Measurements from ENCODE around the gene TBC1D24. TPM values are rescaled to one million over a fixed set of nuclear protein-coding genes. Genes with fewer than 3 reads are reported as not detected.

TBC1D24 gene
- total RNA-seq, 1 donor = 11.9 TPM

DNA sequence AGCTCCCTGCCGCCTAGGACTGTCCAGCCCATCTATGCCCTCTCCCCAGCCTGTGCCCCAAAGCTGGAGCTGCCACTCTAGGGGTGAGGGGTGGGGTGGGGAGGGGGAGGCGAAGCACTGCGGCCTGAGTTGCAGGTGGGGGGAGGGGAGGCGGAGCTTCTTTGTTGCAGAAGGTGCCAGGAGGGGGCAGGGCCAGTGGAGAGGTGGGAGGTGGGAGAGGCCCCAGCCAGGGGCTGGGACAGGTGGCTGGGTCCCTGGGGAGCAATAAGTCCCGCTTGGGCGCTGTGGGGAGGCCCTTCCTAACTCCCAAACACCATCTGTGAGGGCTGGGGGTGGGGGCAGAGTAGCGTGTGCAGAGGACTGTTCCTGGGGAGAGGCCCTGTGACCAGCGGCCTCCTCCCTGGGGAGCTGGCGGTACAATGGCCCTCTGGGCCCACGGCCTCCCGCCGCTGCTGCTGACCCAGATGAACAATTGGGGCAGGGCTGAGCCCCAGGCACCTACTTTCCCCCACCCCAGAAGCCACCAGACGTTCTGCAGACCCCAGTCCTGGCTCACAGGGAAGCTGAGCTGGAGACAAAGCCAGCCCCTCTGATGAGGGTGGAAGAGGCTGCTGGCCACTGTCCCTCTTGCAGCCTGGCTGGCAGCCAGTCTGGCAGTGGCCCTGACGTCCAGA lies 6.1 kb upstream of the TBC1D24 start:
- TF ChIP-seq, protein P1, sequence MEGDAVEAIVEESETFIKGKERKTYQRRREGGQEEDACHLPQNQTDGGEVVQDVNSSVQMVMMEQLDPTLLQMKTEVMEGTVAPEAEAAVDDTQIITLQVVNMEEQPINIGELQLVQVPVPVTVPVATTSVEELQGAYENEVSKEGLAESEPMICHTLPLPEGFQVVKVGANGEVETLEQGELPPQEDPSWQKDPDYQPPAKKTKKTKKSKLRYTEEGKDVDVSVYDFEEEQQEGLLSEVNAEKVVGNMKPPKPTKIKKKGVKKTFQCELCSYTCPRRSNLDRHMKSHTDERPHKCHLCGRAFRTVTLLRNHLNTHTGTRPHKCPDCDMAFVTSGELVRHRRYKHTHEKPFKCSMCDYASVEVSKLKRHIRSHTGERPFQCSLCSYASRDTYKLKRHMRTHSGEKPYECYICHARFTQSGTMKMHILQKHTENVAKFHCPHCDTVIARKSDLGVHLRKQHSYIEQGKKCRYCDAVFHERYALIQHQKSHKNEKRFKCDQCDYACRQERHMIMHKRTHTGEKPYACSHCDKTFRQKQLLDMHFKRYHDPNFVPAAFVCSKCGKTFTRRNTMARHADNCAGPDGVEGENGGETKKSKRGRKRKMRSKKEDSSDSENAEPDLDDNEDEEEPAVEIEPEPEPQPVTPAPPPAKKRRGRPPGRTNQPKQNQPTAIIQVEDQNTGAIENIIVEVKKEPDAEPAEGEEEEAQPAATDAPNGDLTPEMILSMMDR (IDR thresholded peaks at IDR 0.05; ENCODE audit: insufficient read depth, low read length) = no peak
- no peak for DNase-seq (ENCODE audit: low read depth)
- H3K4me3 ChIP-seq (ENCODE audit: low read depth, low read length) = no peak overlapping the region

DNA sequence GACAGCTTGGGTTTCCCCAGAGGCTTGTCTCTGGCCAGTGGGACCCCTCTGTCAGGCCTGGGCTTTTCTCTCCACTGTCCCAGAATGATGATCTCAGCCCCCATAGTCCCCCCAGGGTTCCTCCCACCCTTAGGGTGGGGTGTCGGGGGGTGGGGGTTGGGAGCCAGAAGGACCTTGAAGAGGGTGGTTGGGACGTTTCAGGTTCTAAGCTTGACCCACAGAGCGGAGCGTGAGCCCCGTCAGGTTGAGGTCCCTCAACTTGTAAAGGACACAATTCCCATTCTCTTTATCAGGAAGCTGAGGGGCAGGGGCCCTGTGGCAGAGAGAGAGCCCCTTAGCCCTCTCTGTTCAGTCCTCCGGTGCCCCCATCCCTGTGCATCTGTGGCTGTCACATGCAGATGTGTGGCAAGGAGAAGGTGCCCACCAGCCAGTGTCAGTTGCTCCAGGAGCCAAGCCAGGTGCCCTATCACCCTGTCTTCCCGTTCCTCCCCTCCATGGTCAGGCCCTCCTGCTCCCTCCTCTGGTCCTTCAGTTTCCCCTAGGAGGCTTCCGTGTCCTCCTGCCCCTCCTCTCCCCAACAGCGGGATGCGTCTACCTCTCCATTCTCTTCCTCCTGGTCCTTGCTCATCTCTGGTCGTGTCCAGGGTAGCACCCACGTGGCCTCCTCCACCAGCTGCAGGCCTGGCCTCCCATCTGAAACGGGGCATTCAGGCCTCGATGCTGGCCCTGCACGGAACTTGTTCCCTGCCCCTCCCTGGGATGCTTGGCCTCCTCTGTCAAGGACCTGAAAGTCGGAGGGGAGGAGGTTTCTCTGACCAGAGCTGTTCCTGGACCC lies 5.3 kb upstream of the TBC1D24 start:
- TF ChIP-seq, protein P1 (IDR thresholded peaks at IDR 0.05; ENCODE audit: insufficient read depth, low read length) = no peak
- H3K4me3 ChIP-seq (ENCODE audit: low read depth, low read length) = no peak overlapping the region
- DNase-seq (ENCODE audit: low read depth) = no peak

DNA sequence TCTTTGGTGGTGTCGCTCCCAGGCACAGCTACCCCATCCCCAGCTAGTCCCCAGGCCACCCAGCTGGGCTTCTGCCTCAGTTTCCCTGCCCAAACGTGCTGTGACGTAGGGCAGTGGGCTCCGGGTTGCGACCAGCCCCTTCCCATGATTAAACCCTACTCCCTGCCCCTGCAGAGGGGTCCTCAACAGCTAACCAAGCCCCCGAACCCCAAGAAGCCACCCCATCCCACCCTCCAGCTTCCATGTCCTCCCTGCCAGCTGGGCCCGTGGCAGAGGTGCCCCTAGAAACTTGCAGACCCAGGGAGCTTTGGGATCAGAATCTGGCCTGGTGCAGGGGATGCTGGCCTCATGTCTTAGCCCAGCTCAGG lies 4.7 kb upstream of the TBC1D24 start:
- no peak overlapping the region for H3K4me3 ChIP-seq (ENCODE audit: low read depth, low read length)
- TF ChIP-seq, protein P1 (IDR thresholded peaks at IDR 0.05; ENCODE audit: insufficient read depth, low read length) = no peak
- no peak for DNase-seq (ENCODE audit: low read depth)

DNA sequence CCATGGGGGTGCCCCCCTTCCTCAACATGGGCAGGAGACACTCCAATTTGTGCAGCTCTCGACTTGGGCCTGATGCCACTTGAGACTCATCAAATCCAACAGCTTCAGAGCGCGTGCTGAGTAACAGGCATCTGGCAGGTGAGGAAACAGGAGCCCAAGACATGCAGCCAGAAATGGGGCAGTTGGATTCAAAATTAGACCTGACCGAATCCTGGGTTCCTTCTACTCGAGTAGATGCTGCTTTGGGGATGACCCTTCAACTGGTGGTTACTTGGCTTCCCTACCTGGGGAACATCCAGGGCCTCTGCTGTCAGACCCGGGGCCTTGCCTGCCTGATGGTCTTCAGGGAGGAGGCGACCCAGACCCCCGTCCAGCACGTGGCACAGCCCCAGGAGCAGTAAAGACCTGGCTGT lies 4.3 kb upstream of the TBC1D24 start:
- no peak overlapping the region for H3K4me3 ChIP-seq (ENCODE audit: low read depth, low read length)
- no peak for DNase-seq (ENCODE audit: low read depth)
- TF ChIP-seq, protein P1 (IDR thresholded peaks at IDR 0.05; ENCODE audit: insufficient read depth, low read length) = no peak

DNA sequence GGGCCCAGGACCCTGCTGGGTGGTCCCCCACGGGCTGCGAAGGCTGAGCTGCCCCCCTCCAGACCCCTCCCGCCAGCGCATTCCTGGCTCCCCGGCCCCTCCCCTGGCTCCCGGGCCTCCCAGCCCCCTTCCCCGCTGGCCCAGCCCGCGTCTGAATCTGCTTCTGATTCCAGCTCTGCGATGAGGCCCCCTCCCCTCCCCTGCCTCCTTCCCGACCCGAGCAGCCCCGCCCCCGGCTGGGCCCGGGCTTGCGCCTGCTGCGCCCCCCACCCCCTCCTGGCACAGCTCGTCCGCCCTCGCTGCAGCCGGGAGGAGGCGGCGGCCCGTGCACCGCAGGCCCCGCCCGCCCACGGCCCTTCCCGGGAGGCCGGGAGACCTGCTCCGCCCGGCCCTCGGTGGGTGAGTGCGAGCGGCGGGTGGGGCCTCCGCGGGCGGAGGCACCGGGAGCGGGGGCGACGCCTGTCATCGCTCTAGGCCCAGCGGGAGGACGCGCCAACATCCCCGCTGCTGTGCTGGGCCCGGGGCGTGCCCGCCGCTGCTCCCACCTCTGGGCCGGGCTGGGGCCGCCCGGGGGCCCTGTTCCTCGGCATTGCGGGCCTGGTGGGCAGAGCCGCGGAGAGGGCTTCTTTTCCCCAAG lies 3.8 kb upstream of the TBC1D24 start, which contains the start of gene NTN3:
NTN3 (plus strand) TSS at position 282 of the 637 bp plus-strand sequence. CDS start 405 bp downstream, outside the sequence.
- H3K4me3 ChIP-seq (ENCODE audit: low read depth, low read length) = peak within 1 kb of the TSS; percentile 28
- DNase-seq (ENCODE audit: low read depth) = no peak
- TF ChIP-seq, protein P1 (IDR thresholded peaks at IDR 0.05; ENCODE audit: insufficient read depth, low read length) = no peak

DNA sequence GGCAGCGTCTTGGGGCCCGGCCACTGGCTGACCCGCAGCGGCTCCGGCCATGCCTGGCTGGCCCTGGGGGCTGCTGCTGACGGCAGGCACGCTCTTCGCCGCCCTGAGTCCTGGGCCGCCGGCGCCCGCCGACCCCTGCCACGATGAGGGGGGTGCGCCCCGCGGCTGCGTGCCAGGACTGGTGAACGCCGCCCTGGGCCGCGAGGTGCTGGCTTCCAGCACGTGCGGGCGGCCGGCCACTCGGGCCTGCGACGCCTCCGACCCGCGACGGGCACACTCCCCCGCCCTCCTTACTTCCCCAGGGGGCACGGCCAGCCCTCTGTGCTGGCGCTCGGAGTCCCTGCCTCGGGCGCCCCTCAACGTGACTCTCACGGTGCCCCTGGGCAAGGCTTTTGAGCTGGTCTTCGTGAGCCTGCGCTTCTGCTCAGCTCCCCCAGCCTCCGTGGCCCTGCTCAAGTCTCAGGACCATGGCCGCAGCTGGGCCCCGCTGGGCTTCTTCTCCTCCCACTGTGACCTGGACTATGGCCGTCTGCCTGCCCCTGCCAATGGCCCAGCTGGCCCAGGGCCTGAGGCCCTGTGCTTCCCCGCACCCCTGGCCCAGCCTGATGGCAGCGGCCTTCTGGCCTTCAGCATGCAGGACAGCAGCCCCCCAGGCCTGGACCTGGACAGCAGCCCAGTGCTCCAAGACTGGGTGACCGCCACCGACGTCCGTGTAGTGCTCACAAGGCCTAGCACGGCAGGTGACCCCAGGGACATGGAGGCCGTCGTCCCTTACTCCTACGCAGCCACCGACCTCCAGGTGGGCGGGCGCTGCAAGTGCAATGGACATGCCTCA lies 3.1 kb upstream of the TBC1D24 start:
- DNase-seq (ENCODE audit: low read depth) = no peak
- H3K4me3 ChIP-seq (ENCODE audit: low read depth, low read length) = no peak overlapping the region
- TF ChIP-seq, protein P1 (IDR thresholded peaks at IDR 0.05; ENCODE audit: insufficient read depth, low read length) = no peak
